ENCODE results near the gene WDR70. TPM values are rescaled to one million over a fixed set of nuclear protein-coding genes. Genes with fewer than 3 reads are reported as not detected.

The WDR70 gene
- total RNA-seq, 4 donors from 2014 or later = 18.9 to 106 (median 34.9) TPM

DNA sequence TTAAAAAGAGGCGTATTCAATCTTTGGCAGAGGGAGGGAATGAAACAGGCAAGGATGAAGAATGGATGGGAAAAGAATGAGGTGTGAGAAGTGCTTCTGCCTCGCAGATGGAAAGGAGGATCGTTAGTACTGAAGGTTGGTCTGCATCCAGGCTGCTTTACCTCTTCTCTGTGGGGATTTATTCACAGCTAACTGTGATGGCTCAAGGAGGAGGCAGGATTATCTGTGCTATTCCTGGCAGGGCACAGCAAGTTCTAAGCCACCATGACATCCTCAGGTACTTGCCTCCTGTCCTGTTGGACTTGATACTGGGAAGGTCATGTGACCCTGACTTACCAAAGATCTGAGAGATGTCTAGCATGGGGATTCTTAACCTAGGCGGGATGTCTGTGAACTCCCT is 376.5 kb downstream of the WDR70 start:
- TF ChIP-seq, protein P1, sequence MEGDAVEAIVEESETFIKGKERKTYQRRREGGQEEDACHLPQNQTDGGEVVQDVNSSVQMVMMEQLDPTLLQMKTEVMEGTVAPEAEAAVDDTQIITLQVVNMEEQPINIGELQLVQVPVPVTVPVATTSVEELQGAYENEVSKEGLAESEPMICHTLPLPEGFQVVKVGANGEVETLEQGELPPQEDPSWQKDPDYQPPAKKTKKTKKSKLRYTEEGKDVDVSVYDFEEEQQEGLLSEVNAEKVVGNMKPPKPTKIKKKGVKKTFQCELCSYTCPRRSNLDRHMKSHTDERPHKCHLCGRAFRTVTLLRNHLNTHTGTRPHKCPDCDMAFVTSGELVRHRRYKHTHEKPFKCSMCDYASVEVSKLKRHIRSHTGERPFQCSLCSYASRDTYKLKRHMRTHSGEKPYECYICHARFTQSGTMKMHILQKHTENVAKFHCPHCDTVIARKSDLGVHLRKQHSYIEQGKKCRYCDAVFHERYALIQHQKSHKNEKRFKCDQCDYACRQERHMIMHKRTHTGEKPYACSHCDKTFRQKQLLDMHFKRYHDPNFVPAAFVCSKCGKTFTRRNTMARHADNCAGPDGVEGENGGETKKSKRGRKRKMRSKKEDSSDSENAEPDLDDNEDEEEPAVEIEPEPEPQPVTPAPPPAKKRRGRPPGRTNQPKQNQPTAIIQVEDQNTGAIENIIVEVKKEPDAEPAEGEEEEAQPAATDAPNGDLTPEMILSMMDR (IDR thresholded peaks at IDR 0.05) = no peak
- TF ChIP-seq POLR2A (IDR thresholded peaks at IDR 0.05) = no peak
- Histone ChIP-seq H3K27me3 (no peaks in the 10 kb centered on the region), H3K36me3 (no peaks in the 10 kb centered on the region), H3K27ac (no peak overlapping the region), H3K4me3 (no peak overlapping the region), H3K9me3 (peaks cover 0 to 3% (median 0%) of the 10 kb centered on the region in 4 donors), H3K4me1 (no peaks in the 10 kb centered on the region)
- no peak for DNase-seq

DNA sequence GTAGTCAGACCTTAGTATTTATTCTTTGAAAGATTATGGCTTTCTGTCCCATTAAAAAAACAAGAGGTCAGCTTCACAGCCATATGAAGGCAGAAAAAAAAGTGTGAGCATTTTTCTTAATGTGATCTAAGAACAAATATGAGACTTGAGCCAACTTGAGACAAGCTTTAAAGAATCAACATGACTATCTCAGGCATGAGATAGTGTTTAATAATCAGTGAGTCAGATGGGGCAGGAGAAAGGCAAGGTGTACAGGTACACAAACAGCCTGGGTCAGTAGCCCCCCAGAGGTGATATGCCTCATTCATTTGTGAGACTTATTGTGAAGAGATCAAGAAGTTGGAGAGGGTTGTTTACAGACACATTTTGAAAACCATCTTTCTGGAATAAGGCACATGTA is 377.1 kb downstream of the WDR70 start:
- TF ChIP-seq, protein P1 (IDR thresholded peaks at IDR 0.05) = no peak
- TF ChIP-seq POLR2A (IDR thresholded peaks at IDR 0.05) = no peak

DNA sequence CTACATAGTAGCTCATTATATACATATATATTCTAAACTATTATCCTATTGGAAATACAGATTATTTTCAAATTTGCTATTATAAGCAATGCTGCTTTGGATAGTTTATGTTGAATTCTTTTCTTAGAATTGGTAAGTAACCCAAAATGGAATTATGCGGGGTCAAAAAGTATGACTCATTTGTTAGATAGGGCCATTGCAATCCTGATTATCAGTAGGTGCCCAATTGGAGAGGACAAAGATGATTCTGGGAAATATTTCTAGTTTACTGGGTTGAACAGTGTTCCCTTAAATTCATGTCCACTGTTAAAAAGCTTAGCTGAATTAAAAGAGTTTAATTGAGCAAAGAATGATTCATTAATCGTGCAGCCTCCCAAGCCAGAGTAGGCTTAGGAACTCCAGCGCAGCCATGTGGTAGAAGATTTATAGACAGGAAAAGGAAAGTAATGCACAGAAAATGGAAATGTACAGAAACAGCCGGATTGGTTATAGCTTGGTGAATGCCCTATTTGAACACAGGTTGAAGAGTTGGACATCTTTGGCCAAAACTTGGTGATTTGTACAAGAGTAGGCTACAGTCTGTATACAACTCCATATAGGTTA is 379.0 kb downstream of the WDR70 start:
- Histone ChIP-seq H3K27ac (no peak overlapping the region), H3K9me3 (peaks cover 0 to 3% (median 0%) of the 10 kb centered on the region in 4 donors), H3K4me1 (no peaks in the 10 kb centered on the region), H3K27me3 (no peaks in the 10 kb centered on the region), H3K36me3 (no peaks in the 10 kb centered on the region), H3K4me3 (no peak overlapping the region)
- TF ChIP-seq, protein P1 (IDR thresholded peaks at IDR 0.05) = peak in 3 of 6 experiments; percentile 9 to 22 (median 12)
- no peak for TF ChIP-seq POLR2A (IDR thresholded peaks at IDR 0.05)
- no peak for DNase-seq

More for the DNA sequence above, 377.1 kb downstream of the WDR70 start:
- no peak overlapping the region for H3K27ac ChIP-seq
- H3K9me3 ChIP-seq = peaks cover 0 to 3% (median 0%) of the 10 kb centered on the region in 4 donors
- H3K4me1 ChIP-seq = no peaks in the 10 kb centered on the region
- no peaks in the 10 kb centered on the region for H3K36me3 ChIP-seq
- H3K27me3 ChIP-seq = no peaks in the 10 kb centered on the region
- no peak overlapping the region for H3K4me3 ChIP-seq
- no peak for DNase-seq

DNA sequence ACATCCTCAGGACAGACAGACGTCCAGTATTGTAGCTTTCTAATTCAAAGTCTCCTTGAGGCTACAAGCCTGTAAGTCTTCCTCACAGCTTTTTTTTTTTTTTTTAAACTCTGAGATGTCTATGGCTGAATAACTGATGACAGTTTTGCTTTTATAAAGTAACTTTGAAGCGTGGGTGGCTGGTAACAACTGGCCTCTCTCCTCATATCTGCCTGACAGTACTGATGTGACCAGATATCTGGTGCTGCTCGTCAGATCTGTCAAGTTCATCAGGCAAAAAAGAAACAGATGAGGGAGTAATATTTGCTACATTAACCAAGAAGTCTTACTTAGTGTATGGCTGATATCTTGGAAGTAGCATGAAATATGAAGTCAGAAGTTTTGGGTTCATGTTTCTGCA is 388.1 kb downstream of the WDR70 start:
- no peak for DNase-seq
- Histone ChIP-seq H3K9me3 (no peaks in the 10 kb centered on the region), H3K4me1 (no peaks in the 10 kb centered on the region), H3K27ac (no peak overlapping the region), H3K27me3 (no peaks in the 10 kb centered on the region), H3K4me3 (no peak overlapping the region), H3K36me3 (no peaks in the 10 kb centered on the region)
- TF ChIP-seq, protein P1 (IDR thresholded peaks at IDR 0.05) = no peak
- TF ChIP-seq POLR2A (IDR thresholded peaks at IDR 0.05) = no peak

DNA sequence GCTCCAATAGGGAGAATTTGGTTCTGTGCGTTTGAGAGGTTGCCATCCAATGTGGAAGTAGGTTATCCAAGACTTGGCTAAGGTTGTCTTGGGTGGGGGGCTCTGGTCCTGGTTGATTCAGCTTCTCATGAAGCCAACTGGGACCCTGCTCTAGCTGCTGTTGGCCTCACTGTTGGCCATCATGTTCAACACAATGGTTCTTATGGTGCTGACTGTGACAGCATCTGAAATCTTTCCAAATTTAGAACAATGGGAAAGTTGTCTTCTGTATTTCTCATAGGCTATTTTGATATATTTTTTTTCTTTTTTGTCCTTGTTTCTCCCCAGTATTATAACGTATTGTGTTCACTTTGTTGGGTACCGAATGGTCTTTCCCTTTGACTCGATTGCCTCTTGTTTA is 388.8 kb downstream of the WDR70 start:
- DNase-seq = no peak
- Histone ChIP-seq H3K27ac (no peak overlapping the region), H3K27me3 (no peaks in the 10 kb centered on the region), H3K9me3 (no peaks in the 10 kb centered on the region), H3K4me1 (no peaks in the 10 kb centered on the region), H3K36me3 (no peaks in the 10 kb centered on the region), H3K4me3 (no peak overlapping the region)
- TF ChIP-seq, protein P1 (IDR thresholded peaks at IDR 0.05) = no peak
- no peak for TF ChIP-seq POLR2A (IDR thresholded peaks at IDR 0.05)

Data from Peyer's patch (tissue), 4 donors.